Occipital lobe (tissue), 2 donors: ENCODE data around the gene DHH. TPM values are rescaled to one million over a fixed set of nuclear protein-coding genes. Genes with fewer than 3 reads are reported as not detected.

Source experiments
- small RNA-seq: library from RNA; depleted of rRNA; stranded (forward); fragments of <200 nt; gene quantifications from one replicate; pipeline ENCODE3, GENCODE V24; 2014
- total RNA-seq: library from RNA; depleted of rRNA; stranded (reverse); fragments of >200 nt; gene quantifications from one replicate; pipeline ENCODE4 v1.2.3, GENCODE V29; 2014

Gene DHH
- total RNA-seq, 1 donor from 2014 or later, result 0.47 TPM

Small RNAs within 50 kb of the gene (small RNA-seq; reads per million reads assigned to genes)
- not detected for gene RF00019

Other genes starting within 250 kb of the DHH start
- gene DDX23, start 242.6 kb downstream of the DHH start, total RNA-seq, result 48.8 TPM
- 22.9 TPM for gene RND1, start 228.9 kb downstream of the DHH start, total RNA-seq
- 3.6 TPM for gene FKBP11, start 169.3 kb downstream of the DHH start, total RNA-seq
- gene ARF3, start 137.3 kb downstream of the DHH start, total RNA-seq, result 67.5 TPM
- gene WNT10B, start 123.1 kb downstream of the DHH start, total RNA-seq, result 6.2 TPM
- not detected for gene WNT1, start 116.5 kb downstream of the DHH start, total RNA-seq
- gene DDN, start 95.4 kb downstream of the DHH start, total RNA-seq, result 9.2 TPM
- gene PRKAG1, start 76.0 kb downstream of the DHH start, total RNA-seq, result 27.9 TPM
- gene KMT2D, start 34.0 kb downstream of the DHH start, total RNA-seq, result 17.6 TPM
- gene RHEBL1, start 24.8 kb downstream of the DHH start, total RNA-seq, result 0.78 TPM
- 90.8 TPM for gene LMBR1L, start 16.0 kb upstream of the DHH start, total RNA-seq
- gene TUBA1B, start 36.6 kb upstream of the DHH start, total RNA-seq, result 1,492 TPM
- gene TUBA1A, start 94.3 kb upstream of the DHH start, total RNA-seq, result 9,948 TPM
- gene TUBA1C, start 170.3 kb upstream of the DHH start, total RNA-seq, result 33.5 TPM
- gene PRPH, start 200.3 kb upstream of the DHH start, total RNA-seq, result not detected
- gene TROAP, start 228.5 kb upstream of the DHH start, total RNA-seq, result 1.2 TPM
- 0.16 TPM for gene C1QL4, start 242.4 kb upstream of the DHH start, total RNA-seq